ENCODE measurements around the gene GJC1. TPM values are rescaled to one million over a fixed set of nuclear protein-coding genes. Genes with fewer than 3 reads are reported as not detected.

GJC1 gene
- total RNA-seq, 1 donor: 21.1 TPM

GRCh38 chr17:44807093-44807816 lies 22.8 kb downstream of the GJC1 start:
- TF ChIP-seq, protein P1, sequence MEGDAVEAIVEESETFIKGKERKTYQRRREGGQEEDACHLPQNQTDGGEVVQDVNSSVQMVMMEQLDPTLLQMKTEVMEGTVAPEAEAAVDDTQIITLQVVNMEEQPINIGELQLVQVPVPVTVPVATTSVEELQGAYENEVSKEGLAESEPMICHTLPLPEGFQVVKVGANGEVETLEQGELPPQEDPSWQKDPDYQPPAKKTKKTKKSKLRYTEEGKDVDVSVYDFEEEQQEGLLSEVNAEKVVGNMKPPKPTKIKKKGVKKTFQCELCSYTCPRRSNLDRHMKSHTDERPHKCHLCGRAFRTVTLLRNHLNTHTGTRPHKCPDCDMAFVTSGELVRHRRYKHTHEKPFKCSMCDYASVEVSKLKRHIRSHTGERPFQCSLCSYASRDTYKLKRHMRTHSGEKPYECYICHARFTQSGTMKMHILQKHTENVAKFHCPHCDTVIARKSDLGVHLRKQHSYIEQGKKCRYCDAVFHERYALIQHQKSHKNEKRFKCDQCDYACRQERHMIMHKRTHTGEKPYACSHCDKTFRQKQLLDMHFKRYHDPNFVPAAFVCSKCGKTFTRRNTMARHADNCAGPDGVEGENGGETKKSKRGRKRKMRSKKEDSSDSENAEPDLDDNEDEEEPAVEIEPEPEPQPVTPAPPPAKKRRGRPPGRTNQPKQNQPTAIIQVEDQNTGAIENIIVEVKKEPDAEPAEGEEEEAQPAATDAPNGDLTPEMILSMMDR (IDR thresholded peaks at IDR 0.05; ENCODE audit: insufficient read depth, low read length): no peak
- DNase-seq (ENCODE audit: low read depth): no peak
- no peak overlapping the region for H3K4me3 ChIP-seq (ENCODE audit: low read depth, low read length)

DNA sequence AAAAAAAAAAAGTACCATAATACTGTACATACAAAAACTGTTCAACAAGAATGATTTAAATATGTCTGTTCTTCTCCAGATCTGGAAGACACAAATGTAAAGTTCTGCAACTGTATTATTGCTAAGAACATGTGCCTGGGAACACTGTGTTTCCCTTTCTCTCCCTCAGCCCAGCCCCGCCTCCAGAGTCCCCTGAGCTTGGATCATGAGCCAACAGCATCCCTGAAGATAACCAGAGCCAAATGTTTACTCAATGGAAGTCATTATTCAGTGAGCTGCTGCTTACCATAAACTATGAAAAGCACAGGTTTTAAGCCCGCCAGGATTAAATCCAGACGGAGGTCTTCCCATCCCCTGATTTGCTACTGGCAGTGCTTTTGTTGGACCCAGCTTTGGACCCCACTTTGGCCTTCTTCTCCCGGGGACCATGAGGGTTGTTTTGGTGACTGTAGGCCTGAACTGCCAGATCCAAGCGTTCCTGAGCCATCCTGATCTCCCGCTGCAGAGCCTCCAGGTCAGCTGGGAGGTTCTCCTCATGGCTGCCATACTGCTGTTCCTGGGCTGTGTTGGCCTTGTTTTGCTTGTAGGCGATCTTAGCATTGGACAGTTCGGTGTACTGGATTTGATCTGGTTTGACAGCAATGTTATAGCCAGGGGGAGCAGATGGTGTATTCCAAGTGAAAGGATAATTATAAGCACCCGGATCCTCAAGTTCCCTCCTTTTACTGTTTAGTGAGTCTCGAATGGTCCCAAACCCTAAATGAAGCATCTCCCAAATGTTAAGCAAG lies 25.6 kb downstream of the GJC1 start:
- TF ChIP-seq, protein P1 (IDR thresholded peaks at IDR 0.05; ENCODE audit: insufficient read depth, low read length): no peak
- DNase-seq (ENCODE audit: low read depth): no peak
- H3K4me3 ChIP-seq (ENCODE audit: low read depth, low read length): no peak overlapping the region

DNA sequence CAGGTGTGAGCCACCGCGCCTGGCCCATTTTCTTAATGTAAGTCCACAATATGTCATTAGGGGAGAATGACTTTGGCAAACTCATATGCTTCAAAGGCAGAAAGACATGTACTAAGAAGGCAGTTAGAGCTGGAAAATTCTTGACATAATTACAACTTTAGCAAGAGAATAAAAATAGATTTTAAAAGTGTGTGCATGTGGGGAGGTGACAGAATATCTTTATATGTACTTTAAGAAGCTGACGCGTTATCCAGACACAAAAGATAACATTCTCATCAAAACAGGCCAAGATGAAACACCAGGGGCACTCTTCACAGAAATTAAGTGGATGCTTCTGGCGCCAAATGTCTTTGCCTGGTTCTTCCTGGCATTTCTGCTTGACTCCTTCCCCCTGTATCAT lies 28.2 kb downstream of the GJC1 start:
- DNase-seq (ENCODE audit: low read depth): no peak
- H3K4me3 ChIP-seq (ENCODE audit: low read depth, low read length): no peak overlapping the region
- TF ChIP-seq, protein P1 (IDR thresholded peaks at IDR 0.05; ENCODE audit: insufficient read depth, low read length): no peak

DNA sequence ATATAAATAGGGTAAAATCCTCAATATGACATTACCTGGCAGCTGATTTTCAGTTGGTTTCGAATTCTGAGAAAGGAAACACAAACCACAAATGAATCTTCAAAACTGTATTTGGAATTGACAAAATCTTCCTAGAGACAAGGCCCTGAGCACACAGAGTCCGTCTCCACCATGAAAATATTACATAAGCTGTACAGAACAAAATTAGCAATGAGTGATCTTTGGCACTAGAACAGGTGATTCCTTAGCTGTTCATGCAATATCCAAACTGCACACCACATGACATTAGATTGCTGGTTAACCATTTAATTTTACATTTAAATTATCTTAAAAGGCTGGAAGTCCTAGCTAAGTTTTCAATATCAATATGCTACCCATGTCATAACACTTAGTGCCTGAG lies 31.7 kb downstream of the GJC1 start:
- no peak overlapping the region for H3K4me3 ChIP-seq (ENCODE audit: low read depth, low read length)
- no peak for DNase-seq (ENCODE audit: low read depth)
- TF ChIP-seq, protein P1 (IDR thresholded peaks at IDR 0.05; ENCODE audit: insufficient read depth, low read length): no peak

DNA sequence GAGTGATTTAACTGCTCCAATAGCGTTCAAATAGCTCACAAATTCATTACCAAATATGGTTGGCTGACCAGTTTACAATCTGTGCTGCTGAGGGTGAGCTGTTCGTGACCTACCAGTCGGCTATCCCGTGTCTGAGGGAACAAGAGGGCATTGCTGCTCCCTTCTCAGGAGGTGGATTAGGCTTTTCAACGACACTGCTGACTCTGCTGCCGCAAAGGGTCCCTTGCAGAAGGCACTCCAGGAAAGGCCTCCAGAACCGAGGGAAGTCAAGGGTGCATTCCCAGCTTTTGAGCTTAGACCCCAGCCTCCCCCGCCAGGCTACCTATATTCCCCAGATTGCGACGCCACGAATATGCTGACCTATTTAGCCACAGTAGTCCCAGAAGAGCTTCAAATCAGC lies 32.3 kb downstream of the GJC1 start:
- TF ChIP-seq, protein P1 (IDR thresholded peaks at IDR 0.05; ENCODE audit: insufficient read depth, low read length): no peak
- no peak for DNase-seq (ENCODE audit: low read depth)
- H3K4me3 ChIP-seq (ENCODE audit: low read depth, low read length): no peak overlapping the region

DNA sequence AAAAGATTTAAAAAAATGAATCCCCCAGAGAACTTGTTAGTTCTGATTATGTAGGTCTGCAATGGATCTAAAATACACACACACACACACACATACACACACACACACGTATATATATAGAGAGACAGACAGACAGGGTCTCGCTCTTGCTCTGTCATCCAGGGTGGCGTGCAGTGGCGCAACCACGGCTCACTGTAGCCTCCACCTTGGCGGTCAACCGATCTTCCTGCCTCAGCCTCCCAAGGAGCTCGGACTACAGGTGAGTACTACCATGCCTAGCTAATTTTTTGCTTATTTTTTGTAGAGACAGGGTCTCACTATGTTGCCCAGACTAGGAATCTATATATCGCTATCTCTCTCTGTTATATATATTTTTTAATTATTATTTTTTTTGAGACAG lies 33.4 kb downstream of the GJC1 start:
- DNase-seq (ENCODE audit: low read depth): no peak
- no peak overlapping the region for H3K4me3 ChIP-seq (ENCODE audit: low read depth, low read length)
- TF ChIP-seq, protein P1 (IDR thresholded peaks at IDR 0.05; ENCODE audit: insufficient read depth, low read length): no peak
